ENCODE data around the gene PRKCH. TPM values are rescaled to one million over a fixed set of nuclear protein-coding genes. Genes with fewer than 3 reads are reported as not detected.
"Not testable (repeated sequence)": the region's sequence is repeated elsewhere in the genome, so short reads cannot be mapped to it uniquely, and the experiment has no call there.

The PRKCH gene
- total and polyA plus RNA-seq, 9 of the 15 experiments (the other 6 are each of a cell fraction or from before 2014, with no cell fraction given): 0.61 to 4.4 (median 4.0) TPM

- WGBS (ENCODE audit: insufficient coverage, low coverage, missing lambda C conversion rate): 8% methylated on average over 4 of the region's 4 CpGs
- FAIRE-seq; H3K4me1 ChIP-seq (replicated peaks in 1 of 2; ENCODE audit: control insufficient read depth in 2 of 2, insufficient read depth in 2 of 2, low read length in 2 of 2); H3K4me3 ChIP-seq; BruUV-seq (replicated peaks); H3K27ac ChIP-seq (ENCODE audit: extremely low read depth, low read depth, low read length); H3K36me3 ChIP-seq (ENCODE audit: control insufficient read depth, insufficient read depth, low read length); H3K9me1 ChIP-seq (ENCODE audit: control insufficient read depth, insufficient read depth, low read length); in situ Hi-C loops (cut with MboI); H3K27me3 ChIP-seq (ENCODE audit: control insufficient read depth in 2 of 2, insufficient read depth in 2 of 2, low read length in 2 of 2); intact Hi-C loops (cut with micrococcal nuclease); CTCF ChIA-PET (ENCODE audit: low intra/inter-chr PET ratio); H3K9me3 ChIP-seq (replicated peaks; ENCODE audit: control insufficient read depth, insufficient read depth, low read depth, low read length); DNase-seq (ENCODE audit: extremely low read depth in 1 of 4, low spot score in 3 of 4); POLR2A ChIA-PET; H3K79me2 ChIP-seq (ENCODE audit: control insufficient read depth, insufficient read depth, low read length); H4K20me1 ChIP-seq (replicated peaks; ENCODE audit: control insufficient read depth, insufficient read depth, low read length); H3K9ac ChIP-seq (ENCODE audit: insufficient read depth in 1 of 2, low read depth in 2 of 2, low read length in 2 of 2); H3K4me2 ChIP-seq (ENCODE audit: insufficient read depth, low read length); ATAC-seq; H2AFZ ChIP-seq (ENCODE audit: low read depth, low read length): not testable (repeated sequence)
Observed at GRCh38 chr14:61308701-61309100, 12.7 kb upstream of the PRKCH start.

DNA sequence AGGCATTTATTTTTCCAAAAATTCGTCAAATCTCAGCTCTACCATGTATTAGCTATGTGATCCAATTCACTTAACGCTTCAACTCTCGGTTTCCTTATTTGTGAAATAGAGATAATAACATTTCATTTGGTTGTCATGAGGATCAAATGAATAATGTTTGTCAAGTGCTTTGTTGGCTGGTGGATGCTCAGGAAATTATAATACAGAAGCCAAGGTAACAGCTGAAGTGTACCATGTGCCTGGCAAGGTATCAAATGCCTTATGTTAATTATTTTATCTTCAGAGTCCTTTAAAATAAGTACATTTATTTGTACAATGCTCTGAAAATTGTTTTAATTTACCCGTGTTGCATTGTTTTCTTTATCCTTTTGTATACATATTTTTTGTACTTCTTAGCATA lies 6.1 kb upstream of the PRKCH start:
- TF ChIP-seq POLR3A (IDR thresholded peaks at IDR 0.05; ENCODE audit: borderline replicate concordance, extremely low read depth, insufficient read depth, insufficient read length) (no peak), CREB3L1 (IDR thresholded peaks at IDR 0.05; ENCODE audit: borderline replicate concordance, low read depth) (no peak), HDAC8 (tag; IDR thresholded peaks at IDR 0.05) (no peak), RAD21 (CRISPR knock-in tag; conservative IDR thresholded peaks at IDR 0.05 in 1 of 2, IDR thresholded peaks at IDR 0.05 in 1 of 2) (no peak)
- Histone ChIP-seq H3K9me1 (ENCODE audit: control insufficient read depth, insufficient read depth, low read length) (no peaks in the 10 kb centered on the region), H3K27ac (ENCODE audit: extremely low read depth, low read depth, low read length) (no peak overlapping the region), H3K4me2 (ENCODE audit: insufficient read depth, low read length) (no peak overlapping the region), H3K9ac (ENCODE audit: insufficient read depth in 1 of 2, low read depth in 2 of 2, low read length in 2 of 2) (no peak overlapping the region), H2AFZ (ENCODE audit: low read depth, low read length) (no peak overlapping the region), H3K4me3 (no peak overlapping the region), H3K36me3 (ENCODE audit: control insufficient read depth, insufficient read depth, low read length) (no peaks in the 10 kb centered on the region), H3K79me2 (ENCODE audit: control insufficient read depth, insufficient read depth, low read length) (no peaks in the 10 kb centered on the region), H3K4me1 (replicated peaks in 1 of 2; ENCODE audit: control insufficient read depth in 2 of 2, insufficient read depth in 2 of 2, low read length in 2 of 2) (no peaks in the 10 kb centered on the region), H3K9me3 (replicated peaks; ENCODE audit: control insufficient read depth, insufficient read depth, low read depth, low read length) (no peaks in the 10 kb centered on the region), H3K27me3 (ENCODE audit: control insufficient read depth in 2 of 2, insufficient read depth in 2 of 2, low read length in 2 of 2) (no peaks in the 10 kb centered on the region), H4K20me1 (replicated peaks; ENCODE audit: control insufficient read depth, insufficient read depth, low read length) (no peaks in the 10 kb centered on the region)
- ChIA-PET POLR2A (no interaction called here), CTCF (ENCODE audit: low intra/inter-chr PET ratio) (no interaction called here)
- intact Hi-C loops (cut with micrococcal nuclease) (no loop called here), in situ Hi-C loops (cut with MboI) (no loop called here)
- no TSS peak for BruUV-seq (replicated peaks)
- ATAC-seq (no peak), FAIRE-seq (no peak), DNase-seq (ENCODE audit: extremely low read depth in 1 of 4, low spot score in 3 of 4) (no peak)
- 12% methylated on average over 4 of the region's 4 CpGs for WGBS (ENCODE audit: insufficient coverage, low coverage, missing lambda C conversion rate)
